Natural killer cell treated with Interleukin-12 subunit alpha and Interleukin-12 subunit beta and Interleukin-15 and Interleukin-18, amount 100 ng/mL, for 72 hours (primary cell): ENCODE results near the gene DDX10. TPM values are rescaled to one million over a fixed set of nuclear protein-coding genes. Genes with fewer than 3 reads are reported as not detected.
A peak's percentile ranks its signal among the peaks of the same experiment; 100 is the strongest.

Experiments
- ATAC-seq, 2 donors: fragments of 150-1000 bp; cut with Tn5 transposase in 1 of 2; sonication (Bioruptor Pico), chemical (Tn5 transposase) in 1 of 2; 2 replicates each; pipeline ENCODE4 v1.10.0; 2021
- DNase-seq: peaks from one replicate; pipeline ENCODE4 v3.0.0; 2022; ENCODE audit warnings: low spot score
- H3K27ac Mint-ChIP-seq, 2 donors: 1 replicate in 1 of 2; 2 replicates in 1 of 2; pipeline ENCODE4 v1.8.0; 2022; ENCODE audit warnings: mixed read lengths in 2 of 2, mild to moderate bottlenecking in 1 of 2, moderate library complexity in 1 of 2
- H3K27me3 Mint-ChIP-seq, 2 donors: 1 replicate in 1 of 2; 2 replicates in 1 of 2; pipeline ENCODE4 v1.8.0; 2022; ENCODE audit warnings: mixed read lengths in 2 of 2
- H3K36me3 Mint-ChIP-seq: one replicate; pipeline ENCODE4 v1.8.0; 2022; ENCODE audit warnings: mixed read lengths
- H3K4me1 Mint-ChIP-seq, 2 donors: 1 replicate in 1 of 2; 2 replicates in 1 of 2; pipeline ENCODE4 v1.8.0; 2022; ENCODE audit warnings: low read depth in 2 of 2, mixed read lengths in 2 of 2, mild to moderate bottlenecking in 1 of 2
- H3K4me3 Mint-ChIP-seq: one replicate; pipeline ENCODE4 v1.8.0; 2022; ENCODE audit warnings: mixed read lengths
- H3K9me3 Mint-ChIP-seq: 2 replicates; pipeline ENCODE4 v1.8.0; 2022; ENCODE audit warnings: mixed read lengths
- total RNA-seq, 2 donors: library from RNA; stranded (reverse); gene quantifications; one replicate each; pipeline ENCODE4 v1.2.3, GENCODE V29; 2022

Gene DDX10
- total RNA-seq, 2 donors from 2014 or later: 39.2 to 84.1 TPM

DNA sequence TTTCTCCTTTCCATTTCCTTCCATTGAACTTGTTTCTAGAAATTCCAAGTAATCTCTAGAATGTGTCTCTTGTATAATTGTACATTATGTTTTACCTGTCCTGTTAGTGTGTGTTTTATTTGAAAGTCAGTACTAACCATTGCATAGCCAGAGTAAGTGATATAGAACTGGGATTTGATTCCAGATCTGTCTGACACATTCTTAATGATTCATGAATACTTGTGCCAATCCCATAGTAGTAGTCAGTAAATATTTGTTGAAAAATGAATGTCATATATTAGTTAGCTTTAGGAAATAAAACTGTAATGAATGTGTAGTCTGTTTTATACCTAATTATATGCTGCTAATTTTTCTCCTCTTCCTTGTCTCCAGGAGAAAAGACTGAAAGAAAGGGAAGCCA, 186.9 kb downstream of the DDX10 start:
- H3K4me1 Mint-ChIP-seq: peaks cover 14 to 18% of the 10 kb centered on the region in 2 donors
- no peak for DNase-seq
- no peak overlapping the region for H3K4me3 Mint-ChIP-seq
- H3K27ac Mint-ChIP-seq: no peak overlapping the region
- H3K27me3 Mint-ChIP-seq: no peaks in the 10 kb centered on the region
- H3K36me3 Mint-ChIP-seq: no peaks in the 10 kb centered on the region
- ATAC-seq: no peak
- H3K9me3 Mint-ChIP-seq: no peaks in the 10 kb centered on the region

DNA sequence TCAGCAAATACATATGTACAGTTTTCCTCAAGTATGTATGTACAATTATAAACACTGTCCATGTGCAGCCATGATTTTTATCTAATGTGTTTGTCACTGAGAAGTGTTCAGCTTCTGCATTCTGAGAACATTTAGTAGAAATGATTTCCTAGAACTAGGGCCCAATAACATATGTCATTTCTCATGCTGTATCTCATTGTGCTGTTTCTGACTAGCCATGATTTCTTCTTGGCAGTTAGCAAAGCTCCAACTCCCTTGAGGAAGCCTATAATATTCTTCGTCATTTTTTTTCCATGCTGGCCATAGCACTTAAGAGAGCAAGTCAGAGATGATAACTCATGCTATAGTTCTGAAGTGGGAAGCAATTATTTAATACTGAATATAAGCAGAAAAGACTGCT, 187.8 kb downstream of the DDX10 start:
- H3K4me1 Mint-ChIP-seq: peaks cover 14 to 18% of the 10 kb centered on the region in 2 donors
- no peaks in the 10 kb centered on the region for H3K36me3 Mint-ChIP-seq
- DNase-seq (no peak), ATAC-seq (no peak)
- peak overlapping the region in 1 of 2 donors; percentile 47 for H3K27ac Mint-ChIP-seq
- no peaks in the 10 kb centered on the region for H3K9me3 Mint-ChIP-seq
- no peak overlapping the region for H3K4me3 Mint-ChIP-seq
- H3K27me3 Mint-ChIP-seq: no peaks in the 10 kb centered on the region

DNA sequence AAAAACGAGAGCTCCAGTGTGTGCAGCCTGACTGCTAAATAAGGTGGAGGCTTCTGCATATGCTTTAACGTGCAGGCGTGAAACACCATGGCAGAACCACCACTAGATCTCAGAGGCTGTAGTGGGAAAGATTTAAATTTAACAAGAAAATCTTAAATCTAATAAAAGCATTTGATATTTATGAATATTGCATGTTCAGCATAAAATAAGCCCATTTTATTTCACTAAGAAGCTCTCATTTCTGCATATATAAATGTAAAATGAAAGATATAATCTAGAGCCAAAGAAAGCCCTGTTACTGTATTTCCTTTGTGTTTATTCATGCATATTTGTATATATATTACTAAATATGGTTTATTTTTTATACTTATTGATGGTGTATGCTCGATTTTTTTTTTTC, 188.3 kb downstream of the DDX10 start:
- Mint-ChIP-seq H3K27ac (peak overlapping the region; percentile 71 to 93), H3K9me3 (no peaks in the 10 kb centered on the region)

DNA sequence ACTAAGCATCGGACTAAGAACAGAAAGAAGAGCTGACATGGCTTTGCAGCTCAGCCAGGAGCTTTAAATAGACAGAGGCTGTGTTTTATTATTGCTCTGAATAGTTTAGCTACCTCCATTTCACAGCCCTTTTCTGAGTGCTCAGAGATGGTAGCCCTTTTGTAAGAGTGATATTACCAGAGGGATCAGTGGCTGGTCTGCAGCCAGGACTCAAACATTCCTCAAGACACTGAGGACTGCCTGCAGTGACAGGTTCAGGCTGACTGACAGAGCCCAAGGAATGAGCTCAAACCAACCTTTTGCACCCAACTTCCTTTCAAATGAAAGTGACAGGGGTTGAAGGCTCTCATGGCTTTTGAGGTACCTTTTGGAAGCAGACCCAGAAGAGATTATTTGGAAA, 189.0 kb downstream of the DDX10 start:
- DNase-seq (no peak), ATAC-seq (no peak)
- peak overlapping the region; percentile 71 to 93 for H3K27ac Mint-ChIP-seq
- peaks cover 14 to 18% of the 10 kb centered on the region in 2 donors for H3K4me1 Mint-ChIP-seq
- no peaks in the 10 kb centered on the region for H3K27me3 Mint-ChIP-seq
- no peaks in the 10 kb centered on the region for H3K36me3 Mint-ChIP-seq
- H3K4me3 Mint-ChIP-seq: peak overlapping the region; percentile 75
- no peaks in the 10 kb centered on the region for H3K9me3 Mint-ChIP-seq

More for the DNA sequence above, 188.3 kb downstream of the DDX10 start:
- Mint-ChIP-seq H3K36me3 (no peaks in the 10 kb centered on the region), H3K4me1 (peaks cover 14 to 18% of the 10 kb centered on the region in 2 donors), H3K4me3 (no peak overlapping the region), H3K27me3 (no peaks in the 10 kb centered on the region)
- DNase-seq: no peak
- ATAC-seq: no peak

DNA sequence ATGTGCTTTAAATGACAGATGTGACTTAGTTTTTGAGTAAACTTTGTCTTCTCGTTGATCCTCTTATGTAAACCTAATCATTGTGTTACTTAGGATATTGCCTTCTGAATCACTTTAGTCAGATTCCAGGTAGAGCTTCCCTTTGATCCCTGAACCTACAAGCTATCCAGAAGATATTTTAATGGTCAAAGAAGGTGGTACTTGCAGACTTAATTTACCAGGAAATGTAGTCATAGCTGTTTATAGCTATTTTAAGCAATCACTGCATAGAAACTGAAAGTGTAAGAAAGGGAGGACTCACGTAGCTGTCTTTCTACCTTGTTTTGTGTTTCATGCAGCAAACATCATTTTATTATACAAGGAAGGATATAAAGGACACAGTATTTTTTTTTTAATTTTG, 189.5 kb downstream of the DDX10 start:
- Mint-ChIP-seq H3K4me3 (peak overlapping the region; percentile 75), H3K27me3 (no peaks in the 10 kb centered on the region), H3K36me3 (no peaks in the 10 kb centered on the region), H3K9me3 (no peaks in the 10 kb centered on the region), H3K4me1 (peaks cover 14 to 18% of the 10 kb centered on the region in 2 donors), H3K27ac (peak overlapping the region; percentile 71 to 93)
- ATAC-seq: peak; percentile 74 to 84
- no peak for DNase-seq

DNA sequence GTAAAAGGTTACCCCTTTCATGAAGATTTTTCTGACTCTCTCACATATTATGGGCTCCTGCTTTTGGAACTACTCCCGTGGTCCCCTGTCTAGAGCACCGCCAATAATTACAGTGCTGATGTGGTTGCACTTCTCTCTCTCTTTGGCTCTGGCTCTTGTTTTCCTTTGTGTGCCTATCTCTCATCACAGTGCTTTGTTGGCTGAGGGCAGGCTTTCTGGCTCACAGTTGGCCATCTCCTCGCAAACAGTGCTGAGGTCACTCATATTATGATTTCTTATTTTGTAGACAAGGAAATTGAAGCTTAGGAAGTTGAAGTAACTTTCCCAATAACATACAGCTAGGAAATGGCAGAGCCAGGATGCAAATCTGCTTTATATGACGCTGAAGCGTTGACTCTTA, 192.5 kb downstream of the DDX10 start:
- no peak for DNase-seq
- H3K36me3 Mint-ChIP-seq: no peaks in the 10 kb centered on the region
- no peak for ATAC-seq
- no peaks in the 10 kb centered on the region for H3K9me3 Mint-ChIP-seq
- no peaks in the 10 kb centered on the region for H3K27me3 Mint-ChIP-seq
- no peak overlapping the region for H3K4me3 Mint-ChIP-seq
- H3K27ac Mint-ChIP-seq: peak overlapping the region in 1 of 2 donors; percentile 15
- peaks cover 18 to 20% of the 10 kb centered on the region in 2 donors for H3K4me1 Mint-ChIP-seq

DNA sequence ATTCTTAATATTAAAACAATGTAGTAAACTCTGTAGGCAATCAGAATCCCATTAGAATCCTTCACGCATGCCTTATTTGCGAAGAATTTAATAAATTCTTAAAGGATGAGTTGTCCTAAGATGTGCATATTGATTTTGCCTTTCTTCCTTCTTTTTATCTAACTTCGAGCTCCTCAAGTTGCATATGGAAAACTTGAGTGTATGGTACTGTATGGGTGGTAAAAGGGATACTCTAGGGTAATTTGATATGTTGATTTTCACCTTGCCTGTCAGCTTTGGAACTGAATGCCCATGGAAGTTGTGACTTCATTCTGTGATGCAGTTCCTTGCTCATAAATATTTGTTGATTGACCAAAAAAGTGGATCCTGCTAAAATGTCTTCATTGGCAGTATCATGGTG, 193.8 kb downstream of the DDX10 start:
- Mint-ChIP-seq H3K27ac (no peak overlapping the region), H3K27me3 (no peaks in the 10 kb centered on the region), H3K36me3 (no peaks in the 10 kb centered on the region), H3K4me1 (peaks cover 18% of the 10 kb centered on the region in 2 donors), H3K4me3 (no peak overlapping the region), H3K9me3 (no peaks in the 10 kb centered on the region)
- DNase-seq: no peak
- no peak for ATAC-seq

DNA sequence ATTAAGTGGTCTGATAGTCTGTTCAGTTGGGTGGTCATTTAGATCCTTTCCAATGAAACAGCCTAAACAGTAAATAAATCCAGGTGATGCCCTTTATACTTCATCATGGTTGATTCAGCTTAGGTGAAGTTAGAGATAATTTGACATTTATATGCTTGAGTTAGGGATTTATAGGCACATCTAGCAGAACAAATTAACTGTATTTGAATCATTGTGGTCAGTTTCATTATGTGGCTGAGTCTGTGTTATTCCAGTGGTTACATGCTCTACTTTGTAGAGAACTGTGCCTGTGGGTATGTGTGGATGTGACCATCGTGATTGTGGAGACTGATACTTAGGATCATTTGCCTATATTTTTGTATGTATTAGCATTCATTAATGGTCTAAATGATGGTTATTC, 194.6 kb downstream of the DDX10 start:
- H3K27ac Mint-ChIP-seq: no peak overlapping the region
- ATAC-seq (no peak), DNase-seq (no peak)
- H3K4me3 Mint-ChIP-seq: no peak overlapping the region
- no peaks in the 10 kb centered on the region for H3K9me3 Mint-ChIP-seq
- no peaks in the 10 kb centered on the region for H3K36me3 Mint-ChIP-seq
- H3K27me3 Mint-ChIP-seq: no peaks in the 10 kb centered on the region
- peaks cover 10 to 13% of the 10 kb centered on the region in 2 donors for H3K4me1 Mint-ChIP-seq

DNA sequence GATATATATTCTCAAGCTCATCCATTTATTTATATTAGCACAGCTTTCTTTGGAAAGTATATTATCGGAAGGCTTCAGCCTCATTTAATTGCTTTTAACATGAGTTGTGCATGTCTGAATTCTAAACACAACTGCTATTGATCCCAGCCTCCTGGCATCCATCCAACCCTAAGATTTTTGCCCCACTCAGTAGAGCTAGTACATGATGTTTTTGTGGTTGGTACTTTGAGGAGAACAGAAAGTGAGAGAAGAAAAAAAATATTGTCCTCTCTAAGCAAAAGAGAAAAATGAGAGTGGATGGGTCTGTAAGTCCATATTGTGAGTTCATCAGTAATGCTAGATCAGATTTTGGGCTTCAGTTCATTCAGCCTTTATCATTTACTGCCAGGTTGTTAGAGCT, 198.7 kb downstream of the DDX10 start:
- Mint-ChIP-seq H3K4me3 (no peak overlapping the region), H3K4me1 (peaks cover 7% of the 10 kb centered on the region in 2 donors), H3K27ac (no peak overlapping the region), H3K36me3 (no peaks in the 10 kb centered on the region), H3K9me3 (no peaks in the 10 kb centered on the region), H3K27me3 (no peaks in the 10 kb centered on the region)
- ATAC-seq (no peak), DNase-seq (no peak)

DNA sequence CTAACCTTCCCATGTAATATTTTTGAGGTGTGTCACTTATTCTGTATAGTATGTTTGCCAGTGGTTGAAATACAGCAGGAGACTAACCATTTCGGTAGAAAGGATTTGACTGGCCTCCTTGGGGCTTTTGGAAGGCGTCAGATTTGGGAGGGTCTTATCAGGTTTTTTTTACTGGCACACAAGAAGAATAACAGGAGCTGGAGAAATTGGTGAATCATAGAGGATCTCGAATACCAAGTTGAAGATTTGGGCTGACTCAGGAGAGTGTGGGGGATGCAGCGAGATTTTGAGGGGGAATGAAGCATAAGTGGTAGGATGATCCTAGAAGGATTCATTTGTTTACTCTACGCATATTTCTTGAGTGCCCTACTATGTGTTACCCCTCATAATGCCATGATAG, 200.5 kb downstream of the DDX10 start:
- Mint-ChIP-seq H3K4me1 (peaks cover 3 to 10% of the 10 kb centered on the region in 2 donors), H3K36me3 (no peaks in the 10 kb centered on the region), H3K9me3 (no peaks in the 10 kb centered on the region), H3K27ac (no peak overlapping the region), H3K4me3 (no peak overlapping the region), H3K27me3 (no peaks in the 10 kb centered on the region)
- no peak for DNase-seq
- no peak for ATAC-seq

DNA sequence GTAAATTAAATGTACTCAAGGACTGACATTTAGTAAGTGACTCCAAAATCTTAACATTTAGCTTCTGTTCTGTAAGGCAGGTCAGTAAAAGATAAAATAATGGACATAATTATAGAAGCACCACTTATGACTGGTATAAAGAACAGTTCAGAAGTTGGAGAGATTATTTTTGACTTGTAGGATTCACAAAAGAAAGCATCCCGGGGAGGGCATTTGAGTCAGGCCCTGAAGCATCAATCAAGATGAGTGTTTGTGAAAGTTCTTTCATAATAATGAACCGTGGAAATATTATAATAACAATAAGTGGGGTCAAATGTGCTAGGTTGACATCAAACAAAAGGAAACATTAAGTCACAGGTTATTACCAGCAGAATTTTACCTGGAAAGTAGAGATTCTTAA, 201.9 kb downstream of the DDX10 start:
- Mint-ChIP-seq H3K27me3 (no peaks in the 10 kb centered on the region), H3K27ac (no peak overlapping the region), H3K9me3 (no peaks in the 10 kb centered on the region), H3K4me1 (peaks cover 6 to 14% of the 10 kb centered on the region in 2 donors), H3K4me3 (no peak overlapping the region), H3K36me3 (no peaks in the 10 kb centered on the region)
- ATAC-seq (no peak), DNase-seq (no peak)

DNA sequence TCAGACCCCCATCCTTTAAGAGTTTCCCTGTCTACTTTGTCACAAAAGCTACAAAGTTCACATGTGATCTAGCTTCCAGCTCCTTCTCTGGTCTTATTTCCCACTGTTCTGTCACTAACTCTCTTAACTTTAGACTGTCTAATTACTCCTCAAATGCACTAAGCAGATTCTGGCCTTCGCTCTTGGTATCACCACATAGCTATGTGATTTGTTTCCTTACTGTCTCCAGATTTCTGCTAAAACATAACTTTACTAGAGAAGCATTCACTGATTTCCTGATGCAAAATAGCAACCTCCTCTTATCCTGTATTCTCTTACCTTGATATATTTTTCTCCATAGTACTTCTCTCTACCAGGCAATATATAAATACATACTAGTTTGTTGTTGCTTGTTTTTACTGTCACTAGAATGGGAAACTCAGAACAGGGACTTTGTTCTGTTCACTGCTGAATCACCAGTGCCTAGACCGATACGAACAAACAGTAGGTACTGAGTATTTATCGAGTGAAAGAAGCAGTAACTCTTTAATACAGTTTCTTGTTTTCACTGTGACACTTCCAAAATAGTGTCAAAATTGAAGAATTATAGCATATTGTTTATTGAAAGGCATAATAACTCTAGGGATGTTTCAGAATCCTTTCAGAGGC, 205.6 kb downstream of the DDX10 start:
- H3K36me3 Mint-ChIP-seq: no peaks in the 10 kb centered on the region
- peak overlapping the region in 1 of 2 donors; percentile 0 for H3K27ac Mint-ChIP-seq
- no peaks in the 10 kb centered on the region for H3K9me3 Mint-ChIP-seq
- no peaks in the 10 kb centered on the region for H3K27me3 Mint-ChIP-seq
- DNase-seq (no peak), ATAC-seq (no peak)
- peaks cover 7 to 9% of the 10 kb centered on the region in 2 donors for H3K4me1 Mint-ChIP-seq
- no peak overlapping the region for H3K4me3 Mint-ChIP-seq

DNA sequence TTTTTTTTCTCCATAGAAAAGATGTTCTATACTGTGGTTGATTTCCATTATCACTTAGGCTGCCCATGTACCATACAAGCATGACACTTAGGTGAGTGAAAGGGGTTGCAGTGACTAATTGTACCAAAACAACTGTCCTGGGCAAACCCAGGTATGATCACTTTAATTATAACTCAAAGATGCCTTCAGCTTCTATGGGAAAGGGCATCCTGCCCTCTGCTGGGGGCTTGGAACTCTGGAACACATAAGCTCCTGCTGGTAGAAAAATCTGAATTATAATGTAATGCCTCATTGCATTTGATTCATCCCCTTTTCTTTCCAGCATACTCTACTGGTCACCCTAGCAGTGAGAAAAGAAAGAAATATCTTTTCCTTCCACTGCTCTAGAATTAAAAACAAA, 206.3 kb downstream of the DDX10 start:
- Mint-ChIP-seq H3K27ac (no peak overlapping the region), H3K9me3 (no peaks in the 10 kb centered on the region), H3K4me1 (peaks cover 7 to 9% of the 10 kb centered on the region in 2 donors), H3K36me3 (no peaks in the 10 kb centered on the region), H3K27me3 (no peaks in the 10 kb centered on the region), H3K4me3 (no peak overlapping the region)
- DNase-seq: no peak
- ATAC-seq: no peak

DNA sequence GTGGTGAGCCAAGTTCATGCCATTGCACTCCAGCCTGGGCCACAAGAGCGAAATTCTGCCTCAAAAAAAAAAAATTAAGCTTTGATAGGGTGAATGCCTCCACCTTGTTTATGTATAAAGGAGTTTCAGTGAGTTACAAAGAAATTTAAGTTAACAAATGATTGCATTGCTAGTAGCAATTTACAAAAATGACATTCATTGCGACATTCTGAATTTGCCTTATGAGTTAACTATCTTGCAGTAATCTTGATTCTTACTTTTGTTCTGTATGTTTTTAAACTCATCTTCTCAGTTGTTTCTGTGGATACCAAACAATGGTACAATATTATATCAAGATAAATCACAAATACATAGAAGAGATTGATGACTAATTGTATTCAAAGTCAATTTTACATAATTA, 207.0 kb downstream of the DDX10 start:
- ATAC-seq (no peak), DNase-seq (no peak)
- Mint-ChIP-seq H3K27me3 (no peaks in the 10 kb centered on the region), H3K36me3 (no peaks in the 10 kb centered on the region), H3K27ac (no peak overlapping the region), H3K4me3 (no peak overlapping the region), H3K4me1 (peaks cover 7 to 9% of the 10 kb centered on the region in 2 donors), H3K9me3 (no peaks in the 10 kb centered on the region)

DNA sequence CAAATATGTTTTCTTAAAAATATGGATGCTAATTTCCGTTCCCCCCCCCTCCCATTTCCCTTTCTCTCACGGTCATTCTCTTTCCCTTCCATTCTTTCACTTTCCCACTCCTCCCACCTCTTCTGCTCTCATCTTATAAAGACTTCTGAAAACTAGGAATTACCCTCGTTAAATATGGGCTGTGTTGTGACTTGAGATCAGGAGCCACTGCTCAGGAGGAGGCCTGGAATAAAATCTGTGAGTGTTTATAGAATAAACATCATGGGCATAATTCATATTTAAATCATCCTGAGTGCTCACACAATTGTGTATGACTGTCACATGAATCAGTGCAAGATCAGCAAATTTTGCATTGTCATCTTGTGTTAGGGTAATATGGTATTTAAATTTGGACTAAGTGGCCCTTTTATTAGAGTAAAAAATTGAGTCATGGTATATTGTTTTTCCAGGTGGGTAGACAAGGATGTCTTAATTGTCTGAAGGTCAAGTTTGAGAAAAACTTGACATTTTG, 208.0 kb downstream of the DDX10 start:
- Mint-ChIP-seq H3K4me1 (peaks cover 7 to 9% of the 10 kb centered on the region in 2 donors), H3K9me3 (no peaks in the 10 kb centered on the region), H3K27ac (peak overlapping the region; percentile 42 to 53), H3K4me3 (no peak overlapping the region), H3K36me3 (no peaks in the 10 kb centered on the region), H3K27me3 (no peaks in the 10 kb centered on the region)
- no peak for DNase-seq
- no peak for ATAC-seq
